HCT116 (cell line): ENCODE data around the gene ACBD7. TPM values are rescaled to one million over a fixed set of nuclear protein-coding genes. Genes with fewer than 3 reads are reported as not detected.

Source experiments
- ATAC-seq: fragments of 200-7000 bp; cut with Tn5 transposase; 2 replicates; pipeline ENCODE4 v1.9.1; 2020; ENCODE audit warnings: mild to moderate bottlenecking, moderate library complexity
- BruUV-seq: library from RNA; stranded (reverse); fragments of 400-500 nt; replicated peaks from 2 replicates; lab custom pipeline; 2021; lab: Mats Ljungman, UMichigan
- CTCF ChIA-PET: fragments of 300-600 bp; sonication (Branson Sonifier 250); formaldehyde crosslinking; loops from one replicate; lab custom pipeline; 2021; ENCODE audit warnings: antibody characterized with exemption; lab: Charles Lee
- POLR2A ChIA-PET: fragments of 300-600, 350-600 bp; sonication (Branson Sonifier 250); formaldehyde crosslinking; loops from one replicate; lab custom pipeline; 2021; ENCODE audit warnings: antibody characterized with exemption; lab: Charles Lee
- RAD21 ChIA-PET, 2 experiments: fragments of 300-600 bp; sonication (Branson Sonifier 250); formaldehyde crosslinking; loops; one replicate each; lab custom pipeline; 2023; ENCODE audit warnings: low total read pairs in 2 of 2; ENCODE audit not compliant: uncharacterized antibody in 2 of 2, unreplicated experiment in 2 of 2, low non-redundant PET in 1 of 2; lab: Charles Lee
- DNase-seq: peaks from one replicate; pipeline ENCODE4 v3.0.0-alpha.2; 2010; ENCODE audit warnings: low read depth, low spot score
- H2AFZ ChIP-seq: fragments of 200-600 bp; shearing (Covaris generic), sonication (generic); 2 replicates; pipeline ENCODE4 v1.6.1; 2017; ENCODE audit warnings: low read depth, mixed run types, mixed read lengths, antibody characterized with exemption, low read length; ENCODE audit not compliant: poor library complexity, severe bottlenecking
- H3K27ac ChIP-seq: 2 replicates; pipeline ENCODE4 v1.5.1; 2012; ENCODE audit warnings: low read depth, low read length
- H3K27me3 ChIP-seq: fragments of 200-600 bp; sonication (generic); 2 replicates; pipeline ENCODE4 v1.6.1; 2016; ENCODE audit warnings: mixed run types, low read length, mixed read lengths; ENCODE audit not compliant: insufficient read depth
- H3K36me3 ChIP-seq, 2 experiments: fragments of 200-500 bp in 1 of 2; fragments of 200-600 bp in 1 of 2; sonication (Bioruptor generic) in 1 of 2; sonication (generic) in 1 of 2; 2 replicates each; pipeline versions ENCODE4 v1.5.1 to v1.6.1; 2014 to 2016; ENCODE audit warnings: low read length in 2 of 2, inconsistent platforms in 1 of 2, mixed read lengths in 1 of 2, mixed run types in 1 of 2; ENCODE audit not compliant: insufficient read depth in 2 of 2, control insufficient read depth in 1 of 2
- H3K4me1 ChIP-seq, 2 experiments: fragments of 200-600 bp in 1 of 2; sonication (generic) in 1 of 2; 2 replicates each; pipeline versions ENCODE4 v1.5.1 to v1.6.1; 2012 to 2017; ENCODE audit warnings: low read length in 2 of 2, inconsistent platforms in 1 of 2, mild to moderate bottlenecking in 1 of 2, mixed read lengths in 1 of 2, mixed run types in 1 of 2, moderate library complexity in 1 of 2; ENCODE audit not compliant: insufficient read depth in 2 of 2, control insufficient read depth in 1 of 2
- H3K4me2 ChIP-seq: fragments of 200-600 bp; sonication (generic); 2 replicates; pipeline ENCODE4 v1.6.1; 2017; ENCODE audit warnings: mixed run types, low read length, mixed read lengths
- H3K4me3 ChIP-seq, 2 experiments: fragments of 200-600 bp in 1 of 2; sonication (generic) in 1 of 2; replicated peaks in 1 of 2; 2 replicates each; pipeline ENCODE4 v1.5.1; 2011 to 2016; ENCODE audit warnings: low read length in 2 of 2, control low read depth in 1 of 2, low read depth in 1 of 2, mild to moderate bottlenecking in 1 of 2, mixed read lengths in 1 of 2, mixed run types in 1 of 2
- H3K79me2 ChIP-seq: fragments of 200-600 bp; sonication (generic); 2 replicates; pipeline ENCODE4 v1.6.1; 2017; ENCODE audit warnings: mild to moderate bottlenecking, mixed run types, low read length, moderate library complexity, mixed read lengths; ENCODE audit not compliant: insufficient read depth
- H3K9ac ChIP-seq: fragments of 200-600 bp; sonication (generic); 2 replicates; pipeline ENCODE4 v1.6.1; 2016; ENCODE audit warnings: low read length, mixed read lengths
- H3K9me2 ChIP-seq: fragments of 200-600 bp; sonication (generic), shearing (Covaris generic); 2 replicates; pipeline ENCODE4 v1.6.1; 2017; ENCODE audit warnings: mixed run types, mild to moderate bottlenecking, moderate library complexity; ENCODE audit not compliant: insufficient read depth
- H3K9me3 ChIP-seq, 2 experiments: fragments of 200-500 bp in 1 of 2; fragments of 200-600 bp in 1 of 2; sonication (Bioruptor generic) in 1 of 2; sonication (generic) in 1 of 2; 2 replicates each; pipeline ENCODE4 v1.6.1; 2014 to 2017; ENCODE audit warnings: low read length in 2 of 2, mixed read lengths in 2 of 2, inconsistent platforms in 1 of 2, low read depth in 1 of 2, mild to moderate bottlenecking in 1 of 2, mixed run types in 1 of 2, moderate library complexity in 1 of 2; ENCODE audit not compliant: control insufficient read depth in 1 of 2, insufficient read depth in 1 of 2
- H4K20me1 ChIP-seq: fragments of 200-600 bp; sonication (generic), shearing (Covaris generic); 2 replicates; pipeline ENCODE4 v1.6.1; 2017; ENCODE audit warnings: mixed run types, mild to moderate bottlenecking, moderate library complexity; ENCODE audit not compliant: insufficient read depth
- EZH2phosphoT487 ChIP-seq: fragments of 200-600 bp; IDR thresholded peaks from 2 replicates; pipeline ENCODE4 v1.6.1; 2018; ENCODE audit warnings: antibody characterized with exemption, borderline replicate concordance
- REST ChIP-seq: IDR thresholded peaks from 2 replicates; pipeline ENCODE4 v1.6.1; 2012; ENCODE audit warnings: low read depth
- TCF7L2 ChIP-seq: IDR thresholded peaks from 2 replicates; pipeline ENCODE4 v1.7.0; 2011; ENCODE audit warnings: borderline replicate concordance, inconsistent platforms; ENCODE audit not compliant: insufficient read depth, insufficient read length; ENCODE audit errors: extremely low read depth
- ZFX ChIP-seq: fragments of 450-650 bp; IDR thresholded peaks from 2 replicates; pipeline ENCODE4 v1.6.1; 2017
- intact Hi-C: fragments of 100-400 bp; cut with micrococcal nuclease; formaldehyde crosslinking; loops from 2 replicates; pipeline ENCODE4 v1.10.0; 2022
- total RNA-seq: library from RNA; stranded (reverse); gene quantifications from one replicate; pipeline ENCODE4 v1.2.1, GENCODE V29; 2021; ENCODE audit not compliant: unreplicated experiment
- TF ChIP-seq, protein P1 (sequence below): IDR thresholded peaks from 2 replicates; pipeline ENCODE4 v1.6.1; 2012

Gene ACBD7
- total RNA-seq, 1 experiment from 2014 or later = 3.3 TPM

DNA sequence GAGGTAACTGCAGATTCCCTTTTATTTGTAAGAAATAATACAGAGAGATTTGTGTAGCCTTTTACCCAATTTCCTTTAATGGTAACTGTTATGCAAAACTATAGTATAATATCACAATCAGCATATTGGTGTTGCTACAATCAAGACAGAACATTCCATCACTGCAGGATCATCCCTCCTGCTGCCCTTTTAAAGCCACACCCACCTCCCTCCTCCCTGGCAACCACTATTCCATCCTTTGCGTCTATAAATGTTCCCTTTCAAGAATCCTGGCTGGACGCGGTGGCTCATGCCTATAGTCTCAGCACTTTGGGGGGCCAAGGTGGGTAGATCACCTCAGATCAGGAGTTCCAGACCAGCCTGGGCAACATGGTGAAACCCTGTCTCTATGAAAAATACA, 13.2 kb downstream of the ACBD7 start (continued):
- no peak for TF ChIP-seq EZH2phosphoT487
- no peak for TF ChIP-seq TCF7L2
- no peak for TF ChIP-seq REST

DNA sequence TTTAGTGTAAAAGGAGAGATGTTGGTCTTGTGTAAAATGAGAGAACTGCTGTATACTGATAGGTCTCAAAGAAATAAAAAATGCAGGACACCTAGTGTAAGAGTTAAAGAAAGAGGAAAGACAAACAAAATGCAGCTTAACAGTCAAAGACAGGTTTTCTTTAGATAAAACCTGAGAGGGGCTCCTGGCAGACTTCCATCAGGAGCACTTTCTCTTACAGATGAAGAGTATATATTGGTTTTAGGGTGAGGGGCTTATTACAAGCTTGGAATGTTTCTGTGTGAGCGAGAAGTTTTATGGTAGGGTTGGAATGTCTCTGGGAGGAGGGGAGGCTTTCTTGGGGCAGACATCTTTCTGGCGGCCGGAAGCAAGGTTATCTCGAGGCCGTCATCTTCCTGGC, 16.2 kb downstream of the ACBD7 start:
- TF ChIP-seq ZFX = no peak
- TF ChIP-seq, protein P1, sequence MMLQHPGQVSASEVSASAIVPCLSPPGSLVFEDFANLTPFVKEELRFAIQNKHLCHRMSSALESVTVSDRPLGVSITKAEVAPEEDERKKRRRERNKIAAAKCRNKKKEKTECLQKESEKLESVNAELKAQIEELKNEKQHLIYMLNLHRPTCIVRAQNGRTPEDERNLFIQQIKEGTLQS = no peak
- TF ChIP-seq, all 23 proteins: peak for 0
- Histone ChIP-seq H3K4me1 (no peaks in the 10 kb centered on the region), H3K27ac (no peak overlapping the region), H3K9me3 (no peaks in the 10 kb centered on the region), H3K27me3 (no peaks in the 10 kb centered on the region), H4K20me1 (no peaks in the 10 kb centered on the region), H3K4me3 (no peak overlapping the region), H3K36me3 (no peaks in the 10 kb centered on the region), H3K4me2 (no peak overlapping the region), H3K9me2 (no peaks in the 10 kb centered on the region), H3K79me2 (no peaks in the 10 kb centered on the region), H3K9ac (no peak overlapping the region), H2AFZ (no peak overlapping the region)
- DNase-seq (no peak), ATAC-seq (no peak)
- ChIA-PET RAD21 (no interaction called here), POLR2A (no interaction called here), CTCF (no interaction called here)
- intact Hi-C loops = no loop called here
- BruUV-seq = no TSS peak
